Inferior parietal cortex (tissue), 1 donor: ENCODE data around the gene LYL1.

ENCODE experiments used
- DNase-seq: peaks from one replicate; pipeline ENCODE4 v3.0.0-alpha.2; 2016; ENCODE audit errors: extremely low spot score

Gene LYL1

DNA sequence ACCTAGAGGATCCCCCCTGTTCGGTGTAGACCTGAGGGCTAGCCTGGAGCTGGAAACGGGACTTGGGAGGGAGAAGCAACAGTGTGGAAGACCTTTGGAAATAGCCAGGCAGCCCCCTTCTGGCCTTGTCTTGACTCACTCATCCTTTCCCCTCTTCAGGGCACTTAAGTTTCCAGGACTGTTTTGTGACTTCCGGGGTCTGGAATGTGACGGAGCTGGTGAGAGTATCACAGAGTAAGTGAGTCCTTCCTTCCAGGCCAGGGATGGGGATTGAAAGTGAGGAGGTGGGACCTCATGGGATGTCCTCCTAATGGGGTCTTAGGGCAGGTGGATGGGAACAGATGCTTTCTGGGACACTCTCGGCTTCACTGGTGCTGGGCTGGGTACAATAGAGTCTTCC, 29.4 kb downstream of the LYL1 start:
- DNase-seq, result no peak

DNA sequence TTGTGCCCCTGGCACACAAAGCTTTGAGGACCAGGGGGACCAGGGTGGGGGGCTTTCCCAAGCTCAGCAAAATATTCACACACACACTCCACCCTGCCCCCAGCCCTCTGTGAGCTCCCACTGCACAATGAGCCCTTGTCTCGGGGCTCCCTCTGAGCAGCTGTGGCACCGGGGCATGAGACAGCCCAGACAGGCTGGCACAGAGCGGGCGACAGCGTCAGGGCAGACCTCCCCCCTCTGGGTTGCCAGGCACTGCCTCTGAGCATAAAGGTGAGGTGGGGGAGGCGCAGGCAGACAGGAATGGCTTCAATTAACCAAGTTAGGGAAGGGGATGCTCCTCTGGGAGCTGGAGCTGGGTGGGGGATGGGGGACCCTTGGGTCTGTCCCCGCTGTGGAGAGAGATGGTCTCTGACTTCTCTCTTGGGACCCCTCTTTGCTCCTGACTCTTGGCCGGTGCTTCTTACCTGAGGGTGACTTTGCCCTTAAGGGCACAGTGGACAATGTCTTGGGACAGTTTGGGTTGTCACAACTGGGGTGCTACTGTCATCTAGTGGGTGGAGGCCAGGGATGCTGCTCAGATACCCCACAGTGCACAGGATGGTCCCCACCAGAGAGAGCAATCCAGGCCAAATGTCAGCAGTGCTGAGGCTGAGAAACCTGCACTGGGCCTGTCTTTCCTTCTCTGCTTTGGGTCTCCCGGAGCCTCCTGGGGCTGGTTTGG, 30.3 kb downstream of the LYL1 start:
- DNase-seq, result peak; percentile 81

DNA sequence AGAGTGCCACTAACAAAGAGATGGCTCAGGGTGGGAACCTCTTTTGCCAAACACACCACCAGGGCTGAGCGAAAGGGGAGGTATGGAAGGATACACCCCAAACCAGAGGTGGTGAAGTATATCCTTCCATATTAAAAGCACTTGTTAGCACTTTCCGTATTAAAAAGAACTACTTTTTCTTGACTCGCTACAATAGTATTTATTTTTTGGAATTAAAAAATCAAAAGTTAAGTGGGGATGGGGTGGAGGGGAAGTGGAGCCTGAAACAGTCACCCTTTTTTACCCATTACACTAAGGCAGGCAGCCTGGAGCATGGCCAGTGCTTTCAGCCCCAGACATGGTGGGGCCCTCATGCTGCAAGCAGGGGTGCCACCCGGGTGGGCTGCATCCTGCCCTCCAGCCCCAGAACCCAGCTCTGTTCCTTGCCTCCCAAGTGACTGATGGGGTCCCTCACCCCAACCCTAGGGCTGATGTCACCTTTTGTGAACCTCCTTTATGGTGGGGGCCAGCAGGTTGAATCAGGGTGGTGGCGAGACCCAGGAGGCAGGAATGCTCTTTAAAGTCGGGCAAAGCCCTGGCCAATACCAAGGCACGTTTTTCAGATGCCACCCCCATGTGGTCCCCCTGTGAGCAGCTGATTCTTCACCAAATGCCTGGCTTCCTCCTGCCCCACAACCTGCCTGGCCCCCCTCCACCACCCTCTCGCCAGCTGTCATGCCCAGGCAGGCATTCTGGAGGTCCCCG, 31.0 kb downstream of the LYL1 start:
- DNase-seq, result no peak

DNA sequence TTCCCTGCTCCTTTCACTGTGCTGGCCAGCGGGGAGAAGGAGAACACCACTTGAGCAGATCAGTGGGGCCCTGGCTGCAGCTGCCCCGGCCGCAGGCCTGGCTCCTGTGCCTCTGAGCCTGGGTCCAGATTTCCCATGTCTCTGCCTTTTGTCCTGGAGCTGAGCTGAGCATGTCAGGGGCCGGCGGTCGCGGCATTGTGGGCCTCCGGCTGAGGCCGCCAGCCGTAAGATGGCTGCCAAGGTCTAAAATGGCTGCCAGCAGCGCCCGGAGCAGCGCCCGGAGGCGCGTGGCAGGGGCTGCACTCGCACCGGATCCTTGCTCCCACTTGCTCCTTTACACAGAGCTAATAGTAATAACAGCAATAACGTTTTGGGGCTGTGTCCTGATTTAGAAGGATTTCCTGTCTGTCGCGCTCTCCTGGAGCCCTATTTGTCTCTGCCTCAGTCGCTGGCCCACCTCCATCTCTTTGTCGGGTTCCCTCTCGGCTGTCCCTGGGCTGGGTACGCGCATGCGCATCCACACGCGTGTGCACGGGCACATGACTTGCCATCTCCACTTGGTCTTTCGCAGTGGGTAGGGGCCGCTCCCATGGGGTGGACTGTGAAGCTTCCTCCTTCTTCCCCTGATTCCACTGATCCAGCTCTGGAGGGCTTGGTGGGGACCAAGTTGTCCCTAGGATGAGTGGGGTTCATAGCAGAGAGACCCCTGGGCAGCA, 32.1 kb downstream of the LYL1 start:
- no peak for DNase-seq

DNA sequence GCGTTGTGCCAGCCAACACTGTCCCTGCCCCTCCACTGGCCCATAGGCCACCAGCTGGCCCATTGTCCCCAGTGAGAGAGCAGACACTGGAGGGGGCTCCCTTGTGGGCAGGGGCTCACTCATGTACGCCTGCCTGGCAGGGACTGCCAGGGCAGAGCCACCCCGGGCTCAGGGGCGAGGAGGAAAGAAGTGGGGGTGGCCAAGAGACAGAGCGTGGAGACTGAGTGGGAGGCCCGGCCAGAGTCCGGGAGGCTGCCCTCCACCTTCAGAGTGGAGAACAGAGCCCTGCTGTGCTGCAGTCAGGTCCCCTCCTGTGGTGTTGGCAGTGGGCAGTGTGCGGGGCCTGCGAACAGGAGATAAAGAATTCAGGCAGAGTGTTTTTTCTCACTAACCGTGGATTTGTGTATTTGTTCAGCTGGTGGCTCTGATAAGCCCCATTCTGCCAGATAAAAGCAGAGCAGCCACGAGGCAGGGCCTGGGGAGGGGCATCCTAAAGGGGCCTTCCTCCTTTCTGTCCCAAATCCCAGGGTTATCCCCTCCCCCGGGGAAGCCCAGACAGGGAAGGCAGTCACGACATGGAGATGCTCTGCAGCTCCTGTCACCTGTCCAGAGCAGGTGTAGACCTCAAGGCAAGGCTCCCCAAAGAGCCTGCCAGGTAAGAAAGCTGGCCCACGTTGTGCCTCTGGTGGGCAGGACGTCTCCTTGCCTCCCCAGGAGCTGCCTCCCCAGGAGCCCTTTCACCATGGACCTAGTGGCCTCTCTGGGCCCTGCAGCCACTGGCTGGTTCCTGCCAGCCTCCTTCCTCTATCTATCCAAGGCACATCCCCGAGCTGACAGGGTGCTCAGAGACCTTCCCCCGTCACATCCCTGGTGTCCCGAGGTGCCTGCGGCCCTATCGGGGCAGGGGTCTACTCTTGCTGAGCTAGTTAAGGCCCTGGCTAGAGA, 33.0 kb downstream of the LYL1 start:
- DNase-seq, result no peak

DNA sequence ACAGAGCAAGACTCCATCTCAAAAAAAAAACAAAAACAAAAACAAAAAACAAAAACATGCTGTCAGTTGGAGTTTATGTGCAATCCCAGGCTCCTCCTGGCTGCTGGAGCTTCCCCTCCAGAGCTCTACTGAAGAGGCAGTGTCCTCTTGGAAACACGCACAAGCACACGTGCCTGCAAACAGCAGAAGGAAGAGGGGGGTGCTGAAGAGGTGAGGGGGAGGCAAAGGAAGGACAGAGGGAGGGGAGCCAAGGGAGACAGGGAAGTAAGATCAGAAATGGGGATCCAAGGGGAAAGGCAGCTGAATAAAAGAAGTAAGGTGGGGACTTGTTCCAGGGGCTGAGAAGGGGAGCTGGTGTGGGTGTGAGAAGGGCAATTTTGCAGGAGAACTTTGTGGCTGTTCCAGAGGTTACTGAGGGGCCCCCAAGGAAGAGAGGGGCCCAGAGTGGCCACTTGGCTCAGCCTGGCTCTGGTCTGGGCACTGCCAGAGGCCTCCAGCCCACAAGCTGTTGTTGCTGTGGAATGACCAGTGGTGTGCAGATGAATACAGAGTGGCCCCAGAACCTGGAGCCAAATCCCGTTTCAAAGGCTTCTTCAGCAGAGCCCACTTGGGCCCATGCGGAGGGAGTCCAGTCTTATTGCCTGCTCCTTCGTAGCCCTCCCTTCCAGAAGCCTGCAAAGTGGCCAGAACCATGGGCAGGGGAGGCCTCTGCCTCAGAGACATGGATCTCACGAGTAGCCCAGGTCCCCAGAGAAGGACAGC, 34.4 kb downstream of the LYL1 start:
- no peak for DNase-seq

DNA sequence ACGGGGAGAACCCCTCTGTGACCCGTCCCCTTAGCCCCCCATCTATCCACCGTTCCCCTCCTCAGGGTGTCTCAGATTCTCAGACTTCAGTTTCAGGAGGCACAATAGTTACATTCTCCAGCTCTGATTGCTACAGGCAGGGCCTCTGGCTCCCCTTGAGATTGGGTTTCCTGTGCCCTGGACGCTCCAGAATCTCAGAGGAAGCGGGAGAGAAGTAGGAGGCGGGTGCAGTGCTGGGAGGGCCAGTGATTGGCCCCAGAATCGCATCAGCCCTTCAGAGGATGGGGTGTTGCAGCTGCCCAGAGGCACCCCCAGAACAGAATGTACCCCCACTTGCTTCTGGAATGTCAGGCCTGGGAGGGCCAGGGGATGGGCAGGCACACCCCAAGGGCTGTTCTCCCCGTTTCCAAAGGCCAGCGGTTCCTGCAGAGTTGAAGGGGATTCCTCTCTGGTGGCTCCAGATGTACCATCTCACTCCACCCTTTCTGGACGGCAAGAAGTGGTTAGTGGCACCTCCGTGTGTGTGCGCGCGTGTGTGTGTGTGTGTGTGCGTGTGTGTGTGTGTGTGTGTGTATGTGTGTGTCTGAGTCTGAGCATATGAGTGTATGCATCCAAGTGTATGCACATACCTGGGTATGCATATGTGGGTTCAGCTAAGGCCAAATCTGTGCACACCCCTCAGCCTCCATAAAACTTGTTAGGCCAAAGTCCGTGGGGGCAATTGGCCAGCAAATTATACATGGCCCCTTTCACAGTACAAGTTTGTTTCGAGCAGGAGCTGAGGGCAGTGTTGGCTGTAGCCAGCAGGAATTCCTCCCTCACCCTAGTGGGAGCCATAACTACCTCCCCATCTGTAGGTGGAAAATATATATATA, 35.5 kb downstream of the LYL1 start:
- DNase-seq, result no peak

DNA sequence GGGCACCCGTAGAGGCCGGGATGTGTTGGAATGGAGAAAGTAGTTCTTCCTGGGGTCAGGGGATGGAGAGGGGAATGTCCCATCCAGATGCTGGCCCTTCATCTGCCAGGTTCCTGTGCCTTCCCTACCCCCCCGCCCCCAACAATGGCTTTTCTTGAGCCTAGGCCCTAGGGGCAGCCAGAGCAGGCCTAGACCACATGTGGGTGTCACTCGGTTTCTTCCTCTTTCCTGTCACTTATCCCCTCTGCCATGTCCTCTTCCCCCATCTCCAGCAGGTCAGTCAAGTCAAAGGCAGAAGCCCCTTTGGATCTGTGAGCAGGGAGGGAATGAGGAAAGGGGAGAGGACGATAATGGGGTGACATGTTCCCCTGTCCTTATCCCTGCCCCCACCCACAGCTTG, 36.4 kb downstream of the LYL1 start:
- DNase-seq, result no peak

DNA sequence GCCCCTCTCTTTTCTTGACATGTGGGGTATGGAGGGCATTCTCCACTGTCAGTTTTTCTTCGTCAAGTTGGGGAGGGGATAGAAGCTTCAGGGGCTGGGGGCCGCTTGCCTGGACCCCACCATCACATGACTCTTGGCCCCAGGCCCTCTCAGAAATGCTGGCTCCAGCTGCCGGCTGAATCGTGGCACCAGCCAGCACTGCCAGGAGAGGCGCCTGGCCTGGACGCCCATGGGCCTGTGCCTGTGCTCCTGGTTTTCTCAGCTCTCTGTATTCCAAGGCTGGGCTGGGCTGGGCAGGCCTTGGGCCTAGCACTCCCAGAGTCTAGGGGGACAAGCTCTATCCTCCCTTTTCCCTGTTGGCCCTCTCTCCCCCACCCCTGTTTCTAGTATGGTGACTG, 38.6 kb downstream of the LYL1 start:
- DNase-seq, result no peak

DNA sequence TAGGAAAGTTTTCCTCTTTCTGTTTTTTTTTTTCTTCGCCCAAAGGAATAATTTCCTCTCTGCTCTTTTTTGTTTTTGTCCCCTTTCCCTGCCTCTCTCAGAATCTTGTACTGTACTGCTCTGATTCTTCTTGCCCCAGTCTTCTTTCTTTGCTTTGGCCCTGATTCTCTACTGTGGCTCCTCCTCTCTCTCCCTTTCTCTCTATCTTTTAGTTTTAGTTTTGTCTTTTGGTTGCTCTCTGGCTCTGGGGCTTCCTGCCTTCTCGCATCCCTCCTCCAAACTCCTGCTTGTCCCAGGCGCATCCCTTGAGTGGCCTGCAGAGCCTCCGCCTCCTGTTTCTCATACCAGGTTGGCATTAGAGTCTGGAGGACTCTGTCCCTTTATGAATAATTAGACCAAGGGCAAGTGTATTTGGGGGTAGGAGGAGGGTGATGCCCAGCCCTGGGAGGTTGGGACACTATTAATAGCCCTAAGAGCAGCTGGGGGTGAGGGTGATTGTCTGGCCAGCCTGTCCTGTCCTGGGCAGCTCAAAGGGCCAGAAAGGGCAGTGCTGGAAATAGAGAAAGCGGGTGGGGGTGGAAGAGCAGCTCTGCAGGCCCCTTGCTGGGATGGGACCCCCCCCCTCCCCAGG, 39.1 kb downstream of the LYL1 start:
- no peak for DNase-seq

DNA sequence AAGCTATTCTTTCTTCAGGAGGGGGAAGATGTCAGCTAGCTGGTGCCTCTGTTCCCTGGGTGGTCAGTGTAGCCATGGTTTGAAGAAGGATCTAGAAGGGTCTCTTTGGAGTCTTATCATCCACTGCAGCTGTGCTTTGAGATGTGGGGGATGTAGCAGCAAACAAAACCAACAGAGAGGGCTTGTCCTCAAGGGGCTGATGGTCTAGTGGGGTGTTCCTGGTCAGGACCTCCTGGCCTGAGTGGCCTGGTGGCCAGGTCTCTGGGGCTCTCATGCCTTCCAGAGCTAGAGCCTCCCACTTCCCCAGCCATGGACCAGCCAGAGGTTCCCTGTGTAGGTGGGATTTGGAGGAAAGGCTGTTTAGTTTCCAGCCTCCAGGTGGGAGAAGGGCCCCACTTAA, 40.3 kb downstream of the LYL1 start:
- no peak for DNase-seq

DNA sequence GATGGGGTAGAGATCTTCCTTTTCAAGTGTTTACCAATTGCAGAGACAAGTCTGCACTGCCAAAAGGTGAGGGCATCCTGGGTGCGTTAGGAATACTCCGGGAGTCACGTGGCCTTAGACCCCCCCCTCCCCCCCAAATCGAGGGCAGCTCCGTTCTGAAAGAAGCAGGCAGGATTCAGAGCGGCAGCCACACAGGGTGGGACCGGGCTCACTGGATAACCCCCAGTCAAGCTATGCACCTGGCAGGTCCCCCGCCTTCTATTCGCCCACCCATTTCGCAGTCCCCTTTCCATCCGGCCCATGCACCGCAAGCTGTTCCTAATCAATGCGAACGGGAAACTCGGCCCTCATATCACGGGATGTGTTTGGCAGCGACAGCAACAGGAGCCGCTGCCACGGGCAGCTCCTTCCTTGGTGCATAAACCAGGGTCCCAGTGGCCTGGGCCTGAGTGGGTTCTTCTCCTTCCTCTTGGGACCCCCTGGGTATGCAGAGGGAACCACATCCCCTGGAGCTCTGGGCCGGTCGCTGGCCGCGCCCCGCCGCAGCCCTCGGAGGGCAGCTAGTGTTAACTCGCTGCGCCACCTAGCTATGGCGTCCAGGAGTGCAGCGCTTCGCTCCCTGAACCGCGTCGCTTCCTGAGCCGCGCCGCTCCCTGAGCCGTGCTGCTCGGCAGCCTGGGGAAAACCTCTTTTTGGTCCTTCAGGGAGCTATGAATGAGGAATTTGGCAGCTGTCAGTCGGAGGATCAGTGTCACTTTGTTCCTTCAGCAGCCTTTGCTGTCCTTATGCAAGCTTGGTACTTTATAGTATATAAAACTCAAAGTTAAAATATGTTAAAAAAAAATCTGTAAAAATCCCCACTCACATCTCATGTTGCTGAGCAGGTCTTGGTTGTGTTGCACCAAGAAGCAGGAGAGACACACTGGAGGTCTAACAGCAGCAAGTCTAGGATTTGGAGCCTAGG, 41.4 kb downstream of the LYL1 start:
- DNase-seq, result peak; percentile 93

DNA sequence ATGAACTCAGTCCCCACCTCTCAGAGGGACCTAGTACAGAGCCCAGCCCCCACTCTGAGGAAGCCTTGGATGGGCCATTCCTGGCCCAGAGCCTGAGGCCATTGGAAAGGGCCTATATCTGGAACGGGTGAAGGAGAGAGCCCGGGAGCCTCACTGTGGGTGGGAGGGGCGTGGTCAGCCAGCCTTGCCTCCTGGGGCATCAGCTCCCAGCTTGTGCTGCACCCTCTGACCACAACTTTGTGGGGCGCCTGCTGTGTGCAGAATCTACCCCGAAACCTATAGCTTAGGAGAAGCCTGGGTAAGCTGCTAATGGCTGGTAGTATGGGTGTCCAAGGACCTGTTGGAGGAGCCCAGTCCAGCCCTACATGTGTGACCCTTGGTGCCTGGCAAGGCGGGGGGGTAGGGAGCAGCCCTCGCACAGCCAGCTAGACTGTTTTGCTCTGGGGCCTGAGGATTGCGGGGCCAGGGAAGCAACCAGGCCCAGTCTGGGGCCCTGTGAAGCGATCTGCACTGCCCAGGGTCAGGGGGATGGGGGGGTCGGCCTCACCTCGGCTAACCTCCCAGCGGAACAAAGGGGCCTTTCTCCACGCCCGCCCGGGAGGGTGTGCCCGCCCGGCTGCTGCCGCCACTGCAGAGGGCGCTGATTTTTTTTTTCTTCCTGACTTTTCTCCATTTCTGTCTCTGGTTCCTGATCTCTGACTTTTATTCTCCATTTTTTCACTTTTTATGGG, 42.3 kb downstream of the LYL1 start:
- DNase-seq, result no peak

DNA sequence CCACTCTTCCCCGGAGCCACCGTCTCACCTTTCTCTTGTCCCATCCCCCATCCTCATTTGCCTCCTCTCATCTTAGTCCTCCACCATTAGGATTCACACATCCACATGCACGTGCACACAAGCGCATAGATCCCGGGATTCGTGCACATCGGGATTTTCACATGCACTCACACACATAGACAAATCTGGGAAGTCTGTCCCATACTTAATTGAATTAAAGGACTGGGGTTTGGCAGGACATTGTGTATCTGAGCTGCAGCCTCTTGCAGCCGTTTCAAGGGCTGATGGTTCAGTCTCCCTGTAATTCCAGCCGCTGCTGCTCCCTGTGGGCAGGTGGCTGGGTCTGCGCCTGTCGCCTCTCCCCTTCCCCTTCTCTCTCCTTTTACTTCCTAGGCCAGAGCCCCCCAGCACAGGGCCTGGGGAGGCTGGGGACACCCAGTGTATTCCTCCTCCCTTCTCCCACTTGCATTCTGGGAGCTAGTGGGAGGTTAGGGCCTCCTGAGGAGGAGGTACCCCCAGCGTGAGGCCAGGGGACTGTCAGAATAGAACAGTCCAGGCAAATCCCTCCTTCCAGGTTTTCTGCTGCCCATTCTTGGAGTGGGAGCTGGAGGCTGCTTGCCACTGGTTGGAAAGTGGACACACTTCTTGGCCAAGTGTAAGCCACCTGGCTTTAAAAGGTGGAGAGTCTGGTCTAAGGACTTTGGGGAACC, 43.6 kb downstream of the LYL1 start:
- DNase-seq, result no peak

DNA sequence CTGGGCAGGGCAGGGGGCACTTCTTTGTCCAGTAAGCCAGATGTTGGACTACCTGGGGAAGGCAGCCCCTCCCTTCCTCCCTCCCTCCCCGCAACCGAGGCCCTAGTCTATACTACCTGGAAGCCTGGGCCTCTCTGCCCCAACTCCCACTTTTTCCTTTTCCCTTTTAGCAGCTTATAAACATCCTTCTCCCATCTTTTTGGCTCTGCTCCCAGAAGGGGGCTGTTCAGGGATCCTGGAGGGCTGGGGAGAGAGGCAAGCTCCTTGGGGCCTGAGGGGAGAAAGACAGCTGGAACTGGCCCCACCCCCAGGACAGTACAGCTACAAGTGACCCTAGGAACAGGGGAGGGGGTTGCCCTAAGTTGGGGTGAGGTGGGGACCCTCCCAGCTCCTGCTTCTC, 44.9 kb downstream of the LYL1 start:
- DNase-seq, result no peak

DNA sequence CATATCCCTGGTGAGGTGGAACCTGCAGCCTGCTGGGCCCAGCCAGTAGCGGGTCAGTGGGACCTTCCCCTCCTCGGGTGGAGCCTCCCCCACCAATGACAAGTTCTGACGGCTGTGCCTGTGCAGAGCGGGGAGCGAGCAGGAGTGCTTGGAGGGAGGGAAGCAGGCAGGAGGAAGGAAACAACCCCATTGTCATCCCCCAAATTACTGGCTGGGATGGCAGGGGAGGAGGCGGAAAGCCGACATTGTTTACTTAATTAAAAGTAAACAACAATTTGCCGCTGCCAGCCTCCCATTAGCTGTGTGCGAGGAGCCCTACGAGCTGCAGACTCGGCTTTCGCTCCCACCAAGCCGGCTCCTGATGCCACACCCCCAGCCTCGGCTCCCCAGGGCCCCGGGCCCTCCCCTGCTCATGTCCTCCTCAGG, 45.5 kb downstream of the LYL1 start:
- DNase-seq, result no peak

DNA sequence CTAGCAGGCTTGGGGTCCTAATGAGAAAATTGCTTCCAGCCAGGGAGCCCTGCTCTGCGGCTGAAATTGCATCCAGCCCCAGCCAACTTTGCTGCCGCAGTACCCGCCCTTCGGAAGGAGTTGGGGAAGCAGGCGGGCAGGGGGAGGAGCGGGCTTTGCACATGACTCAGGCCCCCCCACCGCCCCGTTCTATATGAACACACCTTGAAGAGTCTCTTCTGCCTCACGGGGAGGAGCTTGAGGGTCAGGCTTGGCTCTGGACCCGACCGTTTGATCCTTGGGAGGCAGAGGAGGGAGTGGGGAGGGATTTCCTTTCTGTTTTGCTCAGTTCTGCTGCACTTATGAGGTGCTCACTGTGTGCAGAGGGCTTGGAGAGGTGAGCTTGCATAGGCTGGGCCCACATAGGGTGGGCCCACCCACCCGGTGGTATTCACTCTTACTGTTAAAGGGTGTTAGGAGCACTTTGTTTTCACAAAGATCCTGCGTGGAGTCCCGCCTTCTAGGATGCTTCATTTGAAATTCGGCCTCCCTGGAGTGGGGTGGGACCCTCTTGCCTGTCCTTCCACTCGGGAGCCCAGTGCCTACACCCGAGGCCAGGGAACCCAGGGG, 46.5 kb downstream of the LYL1 start:
- DNase-seq, result no peak
